GM23338 (cell line): ENCODE data around the gene VSIG10. TPM values are rescaled to one million over a fixed set of nuclear protein-coding genes. Genes with fewer than 3 reads are reported as not detected.

Experiments
- ATAC-seq: fragments of 200-7000 bp; cut with Tn5 transposase; 3 replicates; pipeline ENCODE4 v1.9.1; 2020
- DNase-seq: peaks from one replicate; pipeline ENCODE4 v3.0.0-alpha.2; 2015; ENCODE audit warnings: low spot score
- H2AFZ ChIP-seq: fragments of 200-600 bp; sonication (generic); 2 replicates; pipeline ENCODE4 v1.8.0; 2016; ENCODE audit warnings: antibody characterized with exemption, mild to moderate bottlenecking, moderate library complexity
- H3F3A ChIP-seq: fragments of 200-600 bp; sonication (generic); replicated peaks from 2 replicates; pipeline ENCODE4 v1.8.0; 2017; ENCODE audit warnings: antibody characterized with exemption, mixed run types, low read depth
- H3K27ac ChIP-seq: fragments of 200-600 bp; sonication (generic); 2 replicates; pipeline ENCODE4 v1.6.1; 2016; ENCODE audit warnings: low read depth
- H3K27me3 ChIP-seq: fragments of 200-600 bp; sonication (generic); 2 replicates; pipeline ENCODE4 v1.8.0; 2016; ENCODE audit warnings: mild to moderate bottlenecking, mixed run types, moderate library complexity; ENCODE audit not compliant: insufficient read depth
- H3K36me3 ChIP-seq: fragments of 200-600 bp; sonication (generic); 2 replicates; pipeline ENCODE4 v1.8.0; 2016; ENCODE audit warnings: mild to moderate bottlenecking; ENCODE audit not compliant: insufficient read depth
- H3K4me1 ChIP-seq: fragments of 200-600 bp; sonication (generic); 2 replicates; pipeline ENCODE4 v1.8.0; 2016; ENCODE audit warnings: mild to moderate bottlenecking, moderate library complexity; ENCODE audit not compliant: insufficient read depth
- H3K4me2 ChIP-seq: fragments of 200-600 bp; sonication (generic); 2 replicates; pipeline ENCODE4 v1.7.1; 2017; ENCODE audit warnings: mixed run types
- H3K4me3 ChIP-seq: fragments of 200-600 bp; sonication (generic); 2 replicates; pipeline ENCODE4 v1.6.1; 2016; ENCODE audit warnings: mixed run types
- H3K79me2 ChIP-seq: fragments of 200-600 bp; sonication (generic); replicated peaks from 2 replicates; pipeline ENCODE4 v1.8.0; 2017; ENCODE audit warnings: mild to moderate bottlenecking; ENCODE audit not compliant: insufficient read depth
- H3K9me2 ChIP-seq: fragments of 200-600 bp; sonication (generic); 2 replicates; pipeline ENCODE4 v1.8.0; 2017; ENCODE audit not compliant: insufficient read depth
- H4K20me1 ChIP-seq: fragments of 200-600 bp; sonication (generic); replicated peaks from 2 replicates; pipeline ENCODE4 v1.8.0; 2017; ENCODE audit warnings: mild to moderate bottlenecking; ENCODE audit not compliant: insufficient read depth
- H3K27ac Mint-ChIP-seq: 2 replicates; pipeline ENCODE4 v1.8.0; 2020; ENCODE audit warnings: inconsistent platforms, mild to moderate bottlenecking, moderate library complexity, mixed read lengths
- H3K27me3 Mint-ChIP-seq: 3 replicates; pipeline ENCODE4 v1.8.0; 2022; ENCODE audit warnings: low read depth, mild to moderate bottlenecking, moderate library complexity, mixed read lengths, inconsistent platforms; ENCODE audit not compliant: insufficient read depth, poor library complexity
- H3K36me3 Mint-ChIP-seq: 3 replicates; pipeline ENCODE4 v1.8.0; 2021; ENCODE audit warnings: low read depth, mild to moderate bottlenecking, inconsistent platforms, moderate library complexity, mixed read lengths
- H3K4me1 Mint-ChIP-seq: 3 replicates; pipeline ENCODE4 v1.8.0; 2020; ENCODE audit warnings: mild to moderate bottlenecking, inconsistent platforms, mixed read lengths
- H3K4me3 Mint-ChIP-seq: 3 replicates; pipeline ENCODE4 v1.8.0; 2021; ENCODE audit warnings: moderate library complexity, mild to moderate bottlenecking, inconsistent platforms, mixed read lengths
- H3K9me3 Mint-ChIP-seq: 3 replicates; pipeline ENCODE4 v1.8.0; 2020; ENCODE audit warnings: moderate library complexity, mild to moderate bottlenecking, inconsistent platforms, mixed read lengths
- CTCF ChIP-seq, 2 experiments: fragments of 200-600 bp in 1 of 2; sonication (generic) in 1 of 2; conservative IDR thresholded peaks; 2 replicates each; pipeline versions ENCODE4 v1.5.1 to v1.6.1; 2016 to 2017; ENCODE audit warnings: antibody characterized with exemption in 2 of 2, low read depth in 2 of 2, mild to moderate bottlenecking in 2 of 2, moderate library complexity in 1 of 2
- ETS1 ChIP-seq: IDR thresholded peaks from 2 replicates; pipeline ENCODE4 v1.6.1; 2016; ENCODE audit warnings: antibody characterized with exemption
- EZH2phosphoT487 ChIP-seq: fragments of 200-600 bp; sonication (generic); IDR thresholded peaks from one replicate; pipeline ENCODE4 v1.8.1; 2018; ENCODE audit warnings: antibody characterized with exemption; ENCODE audit not compliant: unreplicated experiment
- JUNB ChIP-seq: IDR thresholded peaks from one replicate; pipeline ENCODE4 v1.6.1; 2016; ENCODE audit warnings: antibody characterized with exemption; ENCODE audit not compliant: unreplicated experiment
- NANOG ChIP-seq: IDR thresholded peaks from 2 replicates; pipeline ENCODE4 v1.6.1; 2016; ENCODE audit warnings: antibody characterized with exemption, borderline replicate concordance
- ZNF462 ChIP-seq: fragments of 250-450 bp; sonication (Bioruptor Pico); IDR thresholded peaks from 2 replicates; pipeline ENCODE4 v1.5.0; 2020; ENCODE audit warnings: mild to moderate bottlenecking, moderate library complexity
- polyA plus RNA-seq: library from polyadenylated mRNA; unstranded; fragments of >200 nt; fragmentation: Nextera tagmentation; extraction: Ambion mirVana; gene quantifications from 2 replicates; pipeline ENCODE4 v1.2.1, GENCODE V29; 2016
- total RNA-seq: library from RNA; depleted of rRNA; stranded (reverse); fragments of >200 nt; shearing (Covaris generic); gene quantifications from 2 replicates; pipeline ENCODE4 v1.2.3, GENCODE V29; 2014

The VSIG10 gene
- total and polyA plus RNA-seq, 2 experiments from 2014 or later: 52.1 to 98.5 TPM

- TF ChIP-seq ZNF462 (CRISPR knock-in tag) (no peak), CTCF (conservative IDR thresholded peaks at IDR 0.05; ENCODE audit: low read depth in 2 of 2) (no peak), NANOG (no peak), ETS1 (no peak)
Observed at GRCh38 chr12:118038137-118038536, 65.7 kb downstream of the VSIG10 start (continued).

- Mint-ChIP-seq H3K9me3 (no peaks in the 10 kb centered on the region), H3K27ac (no peak overlapping the region), H3K27me3 (peaks cover 6% of the 10 kb centered on the region), H3K4me1 (peaks cover 11% of the 10 kb centered on the region; the same call in 2 of the 3 replicates), H3K4me3 (no peak overlapping the region), H3K36me3 (peaks cover 88% of the 10 kb centered on the region)
- H2AFZ ChIP-seq: no peak overlapping the region
- TF ChIP-seq ETS1 (no peak), EZH2phosphoT487 (no peak), JUNB (no peak), NANOG (no peak)
- H3K36me3 ChIP-seq: peaks cover 46% of the 10 kb centered on the region
- no peaks in the 10 kb centered on the region for H3K79me2 ChIP-seq
- ATAC-seq: no peak
- peaks cover 23% of the 10 kb centered on the region for H3F3A ChIP-seq
- no peaks in the 10 kb centered on the region for H3K27me3 ChIP-seq
- H3K4me1 ChIP-seq: no peaks in the 10 kb centered on the region
- DNase-seq: no peak
- H3K27ac ChIP-seq: peak overlapping the region; percentile 60; the same call in 1 of the 2 replicates
- no peak overlapping the region for H3K4me2 ChIP-seq
- no peak overlapping the region for H3K4me3 ChIP-seq
- H3K9me2 ChIP-seq: no peaks in the 10 kb centered on the region
- H4K20me1 ChIP-seq: peaks cover 11% of the 10 kb centered on the region
Observed at GRCh38 chr12:118036672-118037411, 67.0 kb downstream of the VSIG10 start.
